ENCODE data around the gene HACD2.

Gene HACD2

GRCh38 chr3:123621850-123622189 is 37.0 kb upstream of the HACD2 start:
- TF ChIP-seq CTCF (IDR thresholded peaks at IDR 0.05; ENCODE audit: extremely low read depth, insufficient read depth, missing control alignments) = no peak
- no peak for DNase-seq (ENCODE audit: low spot score)
- in situ Hi-C loops (cut with MboI; ENCODE audit: low pct_unique_long_range_greater_than_20kb, low sequenced_read_pairs, unreplicated experiment) = no loop called here

- in situ Hi-C loops (cut with MboI; ENCODE audit: low pct_unique_long_range_greater_than_20kb, low sequenced_read_pairs, unreplicated experiment) = no loop called here
- no peak for TF ChIP-seq CTCF (IDR thresholded peaks at IDR 0.05; ENCODE audit: extremely low read depth, insufficient read depth, missing control alignments)
- no peak for DNase-seq (ENCODE audit: low spot score)
Observed at GRCh38 chr3:123621186-123621849, 36.5 kb upstream of the HACD2 start.

DNA sequence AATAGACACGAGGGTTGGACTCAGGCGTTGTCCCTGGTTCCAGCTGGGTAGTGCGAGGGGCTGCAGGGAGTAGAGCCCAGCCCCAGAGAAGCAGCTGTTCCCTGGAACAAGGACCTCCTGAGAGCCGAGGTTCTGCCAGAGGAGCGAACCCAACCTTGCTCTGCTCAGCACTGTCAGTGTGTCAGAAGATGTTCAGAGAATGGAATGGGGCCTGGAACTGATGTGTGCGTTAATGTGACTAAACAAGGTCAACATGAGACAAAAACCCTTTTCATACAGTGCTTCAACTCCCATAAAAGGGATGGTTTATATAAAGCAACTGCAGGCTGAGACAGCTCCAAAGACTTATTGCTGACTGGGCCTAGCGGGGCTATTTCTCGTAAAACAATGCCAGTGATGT is 35.5 kb upstream of the HACD2 start:
- no peak for TF ChIP-seq CTCF (IDR thresholded peaks at IDR 0.05; ENCODE audit: extremely low read depth, insufficient read depth, missing control alignments)
- in situ Hi-C loops (cut with MboI; ENCODE audit: low pct_unique_long_range_greater_than_20kb, low sequenced_read_pairs, unreplicated experiment) = no loop called here
- no peak for DNase-seq (ENCODE audit: low spot score)

GRCh38 chr3:123618768-123619484 is 34.1 kb upstream of the HACD2 start:
- no peak for DNase-seq (ENCODE audit: low spot score)
- in situ Hi-C loops (cut with MboI; ENCODE audit: low pct_unique_long_range_greater_than_20kb, low sequenced_read_pairs, unreplicated experiment) = no loop called here
- no peak for TF ChIP-seq CTCF (IDR thresholded peaks at IDR 0.05; ENCODE audit: extremely low read depth, insufficient read depth, missing control alignments)

DNA sequence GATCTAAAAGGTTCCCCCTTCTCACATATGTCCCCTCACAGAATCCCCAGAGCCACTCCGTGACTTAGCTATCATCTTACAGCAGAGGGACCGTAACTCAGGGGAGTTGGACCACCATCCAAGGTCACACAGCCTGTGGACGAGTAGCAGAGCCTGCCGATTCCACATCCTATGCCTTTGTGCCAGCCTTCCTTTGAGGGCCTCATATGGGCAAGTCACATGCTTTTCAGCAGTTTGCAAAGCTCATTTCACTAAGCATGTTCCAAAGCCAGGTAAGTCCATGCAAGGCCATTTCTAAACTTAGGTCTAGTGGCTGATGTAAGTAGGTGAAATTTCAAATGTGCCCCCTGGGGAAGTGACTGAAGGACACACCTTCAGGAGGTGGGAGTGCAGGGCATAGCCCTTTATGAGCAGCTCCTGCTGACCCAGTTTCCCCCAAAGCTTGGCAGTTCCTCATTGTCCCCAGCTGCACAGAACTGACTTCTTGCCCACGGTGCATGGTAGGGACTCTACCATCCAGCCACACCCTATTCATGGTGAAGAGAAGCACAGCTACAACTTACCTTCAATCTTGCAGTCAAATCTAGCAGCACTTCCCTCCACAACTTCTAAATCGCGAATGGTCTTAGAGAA is 33.3 kb upstream of the HACD2 start:
- in situ Hi-C loops (cut with MboI; ENCODE audit: low pct_unique_long_range_greater_than_20kb, low sequenced_read_pairs, unreplicated experiment) = no loop called here
- TF ChIP-seq CTCF (IDR thresholded peaks at IDR 0.05; ENCODE audit: extremely low read depth, insufficient read depth, missing control alignments) = no peak
- DNase-seq (ENCODE audit: low spot score) = no peak

DNA sequence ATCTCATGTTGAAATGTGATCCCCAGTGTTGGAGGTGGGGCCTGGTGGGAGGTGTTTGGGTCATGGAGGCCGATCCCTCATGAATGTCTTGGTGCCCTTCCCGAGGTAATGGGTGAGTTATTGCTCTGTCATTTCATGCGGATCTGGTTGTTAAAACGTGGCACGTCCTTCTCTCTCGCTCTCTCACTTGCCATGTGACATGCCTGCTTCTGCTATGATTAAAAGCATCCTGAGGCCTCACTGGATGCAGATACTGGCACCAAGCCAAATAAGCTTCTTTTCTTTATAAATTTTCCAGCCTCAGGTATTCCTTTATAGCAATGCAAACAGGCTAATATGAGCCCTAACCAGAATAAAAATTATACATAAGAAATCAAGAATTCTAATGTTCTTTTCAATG is 31.7 kb upstream of the HACD2 start:
- DNase-seq (ENCODE audit: low spot score) = no peak
- in situ Hi-C loops (cut with MboI; ENCODE audit: low pct_unique_long_range_greater_than_20kb, low sequenced_read_pairs, unreplicated experiment) = no loop called here
- no peak for TF ChIP-seq CTCF (IDR thresholded peaks at IDR 0.05; ENCODE audit: extremely low read depth, insufficient read depth, missing control alignments)

Measured in GM13977 (cell line).